Activated T-helper 1 cell treated with anti-CD3 and anti-CD28 coated beads, Interleukin-12 subunit alpha, Interleukin-12 subunit beta, Interleukin-2, Interleukin-4 antibody, amounts not matched to agents 30 ng/mL and 10 ng/mL and 1 ng/mL, durations not matched to agents 14 hours and 24 hours and 36 hours (primary cell): ENCODE results near the gene NOTCH2. TPM values are rescaled to one million over a fixed set of nuclear protein-coding genes. Genes with fewer than 3 reads are reported as not detected.
A peak's percentile ranks its signal among the peaks of the same experiment; 100 is the strongest.
"Not testable (repeated sequence)": the region's sequence is repeated elsewhere in the genome, so short reads cannot be mapped to it uniquely, and the experiment has no call there.

Source experiments
- DNase-seq: peaks from one replicate; pipeline ENCODE4 v3.0.0; 2021; ENCODE audit warnings: low spot score
- H3K27ac Mint-ChIP-seq: one replicate; pipeline ENCODE4 v1.8.0; 2021; ENCODE audit warnings: mild to moderate bottlenecking, mixed read lengths
- H3K27me3 Mint-ChIP-seq: one replicate; pipeline ENCODE4 v1.8.0; 2022; ENCODE audit warnings: mild to moderate bottlenecking, moderate library complexity, mixed read lengths; ENCODE audit not compliant: insufficient read depth
- H3K36me3 Mint-ChIP-seq: one replicate; pipeline ENCODE4 v1.8.0; 2021; ENCODE audit warnings: low read depth, mixed read lengths
- H3K4me1 Mint-ChIP-seq: one replicate; pipeline ENCODE4 v1.8.0; 2021; ENCODE audit warnings: low read depth, mixed read lengths
- H3K4me3 Mint-ChIP-seq: one replicate; pipeline ENCODE4 v1.8.0; 2021; ENCODE audit warnings: mild to moderate bottlenecking, moderate library complexity, mixed read lengths
- H3K9me3 Mint-ChIP-seq: one replicate; pipeline ENCODE4 v1.8.0; 2021; ENCODE audit warnings: mixed read lengths
- intact Hi-C: fragments of 100-400 bp; cut with micrococcal nuclease; formaldehyde crosslinking; loops from one replicate; pipeline ENCODE4 v1.15.1; 2024
- total RNA-seq: library from RNA; stranded (reverse); gene quantifications from 2 replicates; pipeline ENCODE4 v1.2.3, GENCODE V29; 2022

NOTCH2 gene
- total RNA-seq, 1 donor from 2014 or later: 110 TPM

GRCh38 chr1:119978018-119978505 lies 91.4 kb downstream of the NOTCH2 start:
- no peaks in the 10 kb centered on the region for H3K27me3 Mint-ChIP-seq
- H3K9me3 Mint-ChIP-seq: no peaks in the 10 kb centered on the region
- H3K4me1 Mint-ChIP-seq: peaks cover 32% of the 10 kb centered on the region
- no peak overlapping the region for H3K27ac Mint-ChIP-seq
- no peak for DNase-seq
- H3K36me3 Mint-ChIP-seq: peaks cover 31% of the 10 kb centered on the region
- H3K4me3 Mint-ChIP-seq: no peak overlapping the region
- intact Hi-C loops: no loop called here

GRCh38 chr1:119977113-119977736 lies 92.2 kb downstream of the NOTCH2 start:
- H3K4me3 Mint-ChIP-seq, intact Hi-C loops, H3K9me3 Mint-ChIP-seq, DNase-seq, H3K27me3 Mint-ChIP-seq: not testable (repeated sequence)
- peaks cover 36% of the 10 kb centered on the region for H3K4me1 Mint-ChIP-seq
- peaks cover 28% of the 10 kb centered on the region for H3K36me3 Mint-ChIP-seq
- peak overlapping the region; percentile 33 for H3K27ac Mint-ChIP-seq

- Mint-ChIP-seq H3K36me3 (peaks cover 33% of the 10 kb centered on the region), H3K4me1 (peaks cover 30% of the 10 kb centered on the region)
- H3K27me3 Mint-ChIP-seq, H3K4me3 Mint-ChIP-seq, DNase-seq, H3K9me3 Mint-ChIP-seq, intact Hi-C loops, H3K27ac Mint-ChIP-seq: not testable (repeated sequence)
Observed at GRCh38 chr1:119975582-119976254, 93.7 kb downstream of the NOTCH2 start.

GRCh38 chr1:119975006-119975405 lies 94.5 kb downstream of the NOTCH2 start:
- intact Hi-C loops: no loop called here
- peaks cover 30% of the 10 kb centered on the region for H3K4me1 Mint-ChIP-seq
- no peak overlapping the region for H3K27ac Mint-ChIP-seq
- H3K36me3 Mint-ChIP-seq: peaks cover 38% of the 10 kb centered on the region
- H3K27me3 Mint-ChIP-seq: no peaks in the 10 kb centered on the region
- H3K9me3 Mint-ChIP-seq: no peaks in the 10 kb centered on the region
- DNase-seq: no peak
- H3K4me3 Mint-ChIP-seq: no peak overlapping the region

- Mint-ChIP-seq H3K27me3 (no peaks in the 10 kb centered on the region), H3K4me3 (no peak overlapping the region), H3K9me3 (no peaks in the 10 kb centered on the region), H3K4me1 (peaks cover 30% of the 10 kb centered on the region), H3K36me3 (peaks cover 41% of the 10 kb centered on the region), H3K27ac (no peak overlapping the region)
- no peak for DNase-seq
- intact Hi-C loops: no loop called here
Observed at GRCh38 chr1:119974013-119974412, 95.4 kb downstream of the NOTCH2 start.

GRCh38 chr1:119971710-119972570 lies 97.5 kb downstream of the NOTCH2 start:
- no peak overlapping the region for H3K27ac Mint-ChIP-seq

GRCh38 chr1:119968601-119969000 lies 100.9 kb downstream of the NOTCH2 start:
- no peak overlapping the region for H3K4me3 Mint-ChIP-seq
- intact Hi-C loops: loop anchor here (2.0 to 5.0 kb wide), 3 partner anchors 20 to 161 kb away; no protein-coding TSS in a partner anchor
- H3K36me3 Mint-ChIP-seq: peaks cover 49% of the 10 kb centered on the region
- H3K27ac Mint-ChIP-seq: no peak overlapping the region
- H3K9me3 Mint-ChIP-seq: no peaks in the 10 kb centered on the region
- no peaks in the 10 kb centered on the region for H3K27me3 Mint-ChIP-seq
- H3K4me1 Mint-ChIP-seq: peaks cover 20% of the 10 kb centered on the region
- DNase-seq: no peak

More at GRCh38 chr1:119971710-119972570, 97.5 kb downstream of the NOTCH2 start:
- no peaks in the 10 kb centered on the region for H3K9me3 Mint-ChIP-seq
- no peaks in the 10 kb centered on the region for H3K27me3 Mint-ChIP-seq
- H3K4me3 Mint-ChIP-seq: no peak overlapping the region
- peaks cover 40% of the 10 kb centered on the region for H3K36me3 Mint-ChIP-seq
- peaks cover 32% of the 10 kb centered on the region for H3K4me1 Mint-ChIP-seq
- no peak for DNase-seq
- intact Hi-C loops: no loop called here

- H3K27ac Mint-ChIP-seq: peak overlapping the region; percentile 64
- H3K27me3 Mint-ChIP-seq: no peaks in the 10 kb centered on the region
- H3K4me1 Mint-ChIP-seq: peaks cover 15% of the 10 kb centered on the region
- H3K9me3 Mint-ChIP-seq: no peaks in the 10 kb centered on the region
- H3K4me3 Mint-ChIP-seq: no peak overlapping the region
- intact Hi-C loops: loop anchor here (2.0 to 5.0 kb wide), 3 partner anchors 19 to 161 kb away; no protein-coding TSS in a partner anchor
- DNase-seq: peak; percentile 67
- peaks cover 49% of the 10 kb centered on the region for H3K36me3 Mint-ChIP-seq
Observed at GRCh38 chr1:119968068-119968492, 101.4 kb downstream of the NOTCH2 start.

GRCh38 chr1:119966681-119967080 lies 102.8 kb downstream of the NOTCH2 start:
- H3K4me3 Mint-ChIP-seq: no peak overlapping the region
- H3K27me3 Mint-ChIP-seq: no peaks in the 10 kb centered on the region
- intact Hi-C loops: loop anchor here (5.0 kb wide), 2 partner anchors 74 to 159 kb away; no protein-coding TSS in a partner anchor
- H3K27ac Mint-ChIP-seq: no peak overlapping the region
- peaks cover 7% of the 10 kb centered on the region for H3K4me1 Mint-ChIP-seq
- no peaks in the 10 kb centered on the region for H3K9me3 Mint-ChIP-seq
- no peak for DNase-seq
- H3K36me3 Mint-ChIP-seq: peaks cover 57% of the 10 kb centered on the region

- intact Hi-C loops: loop anchor here (5.0 kb wide), 2 partner anchors 74 to 159 kb away; no protein-coding TSS in a partner anchor
- no peak for DNase-seq
- no peaks in the 10 kb centered on the region for H3K27me3 Mint-ChIP-seq
- H3K27ac Mint-ChIP-seq: no peak overlapping the region
- no peak overlapping the region for H3K4me3 Mint-ChIP-seq
- peaks cover 53% of the 10 kb centered on the region for H3K36me3 Mint-ChIP-seq
- peaks cover 7% of the 10 kb centered on the region for H3K4me1 Mint-ChIP-seq
- H3K9me3 Mint-ChIP-seq: no peaks in the 10 kb centered on the region
Observed at GRCh38 chr1:119966020-119966419, 103.4 kb downstream of the NOTCH2 start.

- no peak overlapping the region for H3K4me3 Mint-ChIP-seq
- peaks cover 49% of the 10 kb centered on the region for H3K36me3 Mint-ChIP-seq
- DNase-seq: no peak
- intact Hi-C loops: loop anchor here (5.0 kb wide), 2 partner anchors 73 to 158 kb away; no protein-coding TSS in a partner anchor
- peaks cover 7% of the 10 kb centered on the region for H3K4me1 Mint-ChIP-seq
- H3K27me3 Mint-ChIP-seq: no peaks in the 10 kb centered on the region
- H3K27ac Mint-ChIP-seq: no peak overlapping the region
- no peaks in the 10 kb centered on the region for H3K9me3 Mint-ChIP-seq
Observed at GRCh38 chr1:119964673-119965363, 104.6 kb downstream of the NOTCH2 start.

GRCh38 chr1:119962296-119962968 lies 107.0 kb downstream of the NOTCH2 start:
- Mint-ChIP-seq H3K9me3 (no peaks in the 10 kb centered on the region), H3K36me3 (peaks cover 50% of the 10 kb centered on the region), H3K27me3 (no peaks in the 10 kb centered on the region), H3K4me1 (no peaks in the 10 kb centered on the region), H3K4me3 (no peak overlapping the region), H3K27ac (no peak overlapping the region)
- no peak for DNase-seq
- intact Hi-C loops: no loop called here
